BE2C (cell line): ENCODE measurements around the gene GABBR2.

Experiments
- DNase-seq: peaks from one replicate; pipeline ENCODE4 v3.0.0-alpha.2; 2020
- H3K27me3 ChIP-seq: fragments of 250-450 bp; sonication (Bioruptor Pico); 2 replicates; pipeline ENCODE4 v1.5.1; 2020; ENCODE audit warnings: mild to moderate bottlenecking
- H3K36me3 ChIP-seq: fragments of 250-450 bp; sonication (Bioruptor Pico); 2 replicates; pipeline ENCODE4 v1.5.1; 2020; ENCODE audit warnings: mild to moderate bottlenecking
- H3K4me1 ChIP-seq: fragments of 250-450 bp; sonication (Bioruptor Pico); 2 replicates; pipeline ENCODE4 v1.5.1; 2020
- H3K4me3 ChIP-seq: 2 replicates; pipeline ENCODE4 v1.5.1; 2011; ENCODE audit warnings: low read depth, low read length
- H3K9me3 ChIP-seq: fragments of 250-450 bp; sonication (Bioruptor Pico); 2 replicates; pipeline ENCODE4 v1.5.1; 2020
- TF ChIP-seq, protein P1 (sequence below): IDR thresholded peaks from 2 replicates; pipeline ENCODE4 v1.5.1; 2012; ENCODE audit warnings: mild to moderate bottlenecking, low read depth, low read length

Gene GABBR2

DNA sequence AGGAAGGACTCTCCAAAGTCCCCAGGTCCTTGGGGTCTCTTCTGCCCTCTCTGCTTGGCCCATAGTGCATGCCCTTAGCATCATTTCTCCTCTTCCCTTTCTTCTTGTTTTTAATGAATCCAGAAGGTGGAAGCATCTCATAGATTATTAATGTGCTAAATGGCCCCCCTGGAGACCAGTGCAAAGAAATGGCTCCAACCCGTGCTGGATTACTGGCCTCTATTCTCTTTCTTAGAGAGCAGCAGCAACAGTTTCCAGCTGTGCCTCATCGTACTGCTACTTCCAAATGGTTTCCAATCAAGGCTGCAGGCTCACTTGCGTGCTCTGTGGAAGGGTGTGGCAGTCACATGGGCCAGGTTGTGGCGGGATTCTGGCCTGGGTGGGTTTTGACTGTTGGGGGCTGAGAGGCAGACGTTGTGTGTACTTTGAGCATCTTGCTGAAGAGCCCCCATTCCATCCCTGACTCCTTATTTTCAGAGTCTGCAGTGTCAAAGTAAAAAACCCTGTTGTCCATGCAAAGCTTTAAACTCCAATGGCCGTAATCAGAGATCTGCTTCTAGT, 139.7 kb downstream of the GABBR2 start:
- DNase-seq: no peak

DNA sequence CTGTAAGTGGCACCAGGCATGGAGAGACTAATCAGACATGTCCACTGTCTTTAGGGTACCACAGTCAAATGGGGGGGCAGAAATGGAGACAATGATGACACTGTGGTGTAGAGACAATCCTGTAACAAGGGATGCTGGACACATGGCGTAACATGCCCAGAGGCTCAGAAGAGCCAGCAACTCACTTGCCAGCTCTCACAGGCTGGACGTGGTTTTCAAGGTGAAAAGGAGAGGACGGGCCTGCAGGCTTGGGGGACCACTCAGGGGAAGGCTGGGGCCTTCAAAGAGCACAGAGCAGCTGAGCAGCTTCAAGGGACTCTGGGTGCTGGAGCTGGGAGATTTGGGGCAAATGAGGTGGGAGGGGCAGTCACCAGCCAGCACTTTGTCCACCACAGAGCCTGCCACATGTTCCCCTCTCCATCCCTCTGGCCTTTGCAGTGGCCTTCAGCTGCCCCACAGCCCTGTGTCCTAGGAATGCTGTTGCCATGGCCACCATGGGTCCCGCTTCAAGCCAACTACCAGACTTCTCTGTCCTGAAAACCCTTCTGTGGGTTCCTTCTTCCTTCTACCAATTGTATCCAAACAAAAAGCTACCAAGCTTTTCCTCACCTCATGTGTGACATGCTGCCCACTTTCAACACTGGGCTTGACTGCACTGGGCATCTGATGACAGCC, 140.4 kb downstream of the GABBR2 start:
- H3K9me3 ChIP-seq: no peaks in the 10 kb centered on the region
- H3K4me3 ChIP-seq: no peak overlapping the region
- H3K27me3 ChIP-seq: peaks cover 5% of the 10 kb centered on the region; the same call in 1 of the 2 replicates
- no peaks in the 10 kb centered on the region for H3K4me1 ChIP-seq
- TF ChIP-seq, protein P1, sequence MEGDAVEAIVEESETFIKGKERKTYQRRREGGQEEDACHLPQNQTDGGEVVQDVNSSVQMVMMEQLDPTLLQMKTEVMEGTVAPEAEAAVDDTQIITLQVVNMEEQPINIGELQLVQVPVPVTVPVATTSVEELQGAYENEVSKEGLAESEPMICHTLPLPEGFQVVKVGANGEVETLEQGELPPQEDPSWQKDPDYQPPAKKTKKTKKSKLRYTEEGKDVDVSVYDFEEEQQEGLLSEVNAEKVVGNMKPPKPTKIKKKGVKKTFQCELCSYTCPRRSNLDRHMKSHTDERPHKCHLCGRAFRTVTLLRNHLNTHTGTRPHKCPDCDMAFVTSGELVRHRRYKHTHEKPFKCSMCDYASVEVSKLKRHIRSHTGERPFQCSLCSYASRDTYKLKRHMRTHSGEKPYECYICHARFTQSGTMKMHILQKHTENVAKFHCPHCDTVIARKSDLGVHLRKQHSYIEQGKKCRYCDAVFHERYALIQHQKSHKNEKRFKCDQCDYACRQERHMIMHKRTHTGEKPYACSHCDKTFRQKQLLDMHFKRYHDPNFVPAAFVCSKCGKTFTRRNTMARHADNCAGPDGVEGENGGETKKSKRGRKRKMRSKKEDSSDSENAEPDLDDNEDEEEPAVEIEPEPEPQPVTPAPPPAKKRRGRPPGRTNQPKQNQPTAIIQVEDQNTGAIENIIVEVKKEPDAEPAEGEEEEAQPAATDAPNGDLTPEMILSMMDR: no peak
- no peak for DNase-seq
- no peaks in the 10 kb centered on the region for H3K36me3 ChIP-seq

More for the DNA sequence above, 139.7 kb downstream of the GABBR2 start:
- Histone ChIP-seq H3K36me3 (no peaks in the 10 kb centered on the region), H3K4me1 (no peaks in the 10 kb centered on the region), H3K4me3 (no peak overlapping the region), H3K27me3 (peaks cover 5% of the 10 kb centered on the region; the same call in 1 of the 2 replicates), H3K9me3 (no peaks in the 10 kb centered on the region)
- TF ChIP-seq, protein P1: no peak

GRCh38 chr9:98567540-98568233, 141.0 kb downstream of the GABBR2 start:
- Histone ChIP-seq H3K27me3 (peaks cover 5% of the 10 kb centered on the region; the same call in 1 of the 2 replicates), H3K4me1 (no peaks in the 10 kb centered on the region), H3K9me3 (no peaks in the 10 kb centered on the region), H3K36me3 (no peaks in the 10 kb centered on the region), H3K4me3 (no peak overlapping the region)
- DNase-seq: no peak
- TF ChIP-seq, protein P1: no peak

DNA sequence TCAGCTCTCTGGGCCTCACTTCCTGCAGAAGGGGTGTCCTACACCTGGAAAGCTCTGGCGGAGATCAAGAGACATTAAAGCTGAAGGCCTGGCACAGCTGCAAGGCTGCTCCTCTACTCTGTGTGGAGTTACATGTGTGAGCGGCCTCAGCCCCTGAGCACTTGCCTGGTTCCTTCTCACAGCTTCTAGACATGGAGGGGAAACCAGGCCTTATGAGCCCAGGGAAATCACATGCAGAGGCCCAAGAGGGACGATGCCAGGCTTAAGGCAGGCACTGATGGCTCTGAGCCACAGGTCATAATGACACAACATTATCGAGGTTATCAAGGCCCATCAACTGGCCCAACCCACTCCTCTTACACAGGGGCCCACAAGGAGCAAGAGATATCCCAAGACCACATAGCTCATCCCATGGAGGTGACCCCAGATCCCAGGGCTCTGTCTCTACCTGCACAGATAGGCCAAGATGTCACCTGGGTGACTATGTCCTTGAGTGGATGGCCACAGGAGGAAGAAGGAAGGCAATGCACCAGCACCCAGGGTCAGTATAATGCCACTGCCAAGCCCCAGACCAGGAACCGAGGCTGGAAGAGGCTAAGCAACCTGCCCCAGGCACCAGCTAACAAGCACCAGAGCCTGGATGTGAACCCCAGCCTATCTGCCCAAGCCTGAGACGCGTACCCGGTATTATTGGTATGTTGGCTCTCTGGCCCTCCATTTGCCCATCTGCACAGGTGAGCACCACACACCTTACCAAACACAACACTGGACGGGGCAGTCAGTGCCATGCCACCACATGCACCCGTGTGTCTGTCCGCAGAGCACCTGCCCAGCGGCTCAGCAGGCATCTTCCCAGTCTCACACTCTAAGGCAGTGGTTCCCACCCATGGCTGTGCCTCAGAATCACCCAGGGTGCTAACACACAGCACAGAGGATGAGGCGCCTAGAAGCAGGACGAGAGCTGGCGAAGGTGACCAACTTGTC, 143.3 kb downstream of the GABBR2 start:
- no peak overlapping the region for H3K4me3 ChIP-seq
- H3K4me1 ChIP-seq: no peaks in the 10 kb centered on the region
- TF ChIP-seq, protein P1: no peak
- peaks cover 5% of the 10 kb centered on the region; the same call in 1 of the 2 replicates for H3K27me3 ChIP-seq
- no peak for DNase-seq
- no peaks in the 10 kb centered on the region for H3K36me3 ChIP-seq
- no peaks in the 10 kb centered on the region for H3K9me3 ChIP-seq

- H3K4me1 ChIP-seq: no peaks in the 10 kb centered on the region
- no peaks in the 10 kb centered on the region for H3K36me3 ChIP-seq
- TF ChIP-seq, protein P1: no peak
- H3K9me3 ChIP-seq: no peaks in the 10 kb centered on the region
- no peak overlapping the region for H3K4me3 ChIP-seq
- DNase-seq: no peak
- H3K27me3 ChIP-seq: peaks cover 5% of the 10 kb centered on the region; the same call in 1 of the 2 replicates
Observed at GRCh38 chr9:98564714-98565113, 144.0 kb downstream of the GABBR2 start.
